Mesenteric fat pad (tissue), 1 donor: ENCODE data around the gene PRPF18. TPM values are rescaled to one million over a fixed set of nuclear protein-coding genes. Genes with fewer than 3 reads are reported as not detected.

Experiments used
- DNase-seq: peaks from one replicate; pipeline ENCODE4 v3.0.0-alpha.2; 2020; ENCODE audit warnings: low spot score
- total RNA-seq: library from RNA; stranded (reverse); fragmentation: NEBNext Ultra II Directional; extraction: Animal tissue kit (Norgen Biotek cat#: 25700); gene quantifications from one replicate; pipeline ENCODE4 v1.2.1, GENCODE V29; 2021
- donor health status: DM: yes; HTN: yes; CAD: no.

PRPF18 gene
- total RNA-seq, 1 donor from 2014 or later, result 18.6 TPM

DNA sequence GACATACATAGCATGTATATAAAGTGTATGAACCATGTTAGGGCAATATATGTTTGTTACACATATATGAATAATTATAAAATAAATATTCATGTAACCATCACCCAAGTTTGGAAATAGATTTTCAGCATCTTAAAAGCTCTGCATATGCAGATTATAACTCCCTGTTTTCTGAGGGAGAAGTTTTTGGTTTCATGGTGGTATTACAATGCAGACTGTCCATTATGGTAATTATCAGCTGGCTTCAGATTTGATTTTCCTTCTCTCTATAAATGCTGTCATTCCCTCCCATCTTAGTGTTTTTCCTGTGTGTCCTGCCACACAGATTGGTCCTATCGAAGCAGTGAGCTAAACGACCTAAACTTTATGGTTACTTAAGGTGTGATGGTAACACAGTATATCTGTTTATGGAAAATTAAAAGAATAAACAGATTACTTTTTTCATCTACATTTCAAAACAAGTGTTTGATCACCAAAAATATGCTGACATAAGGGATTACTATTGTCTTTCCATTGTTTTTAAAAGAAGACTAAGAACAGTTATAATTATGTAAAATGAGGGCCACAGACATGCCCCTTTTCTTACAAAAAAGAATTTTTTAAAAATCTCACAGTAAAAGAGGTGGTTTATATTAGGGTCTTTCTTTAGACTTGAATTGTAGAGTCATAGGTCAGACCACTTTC, 17.7 kb downstream of the PRPF18 start:
- DNase-seq, result no peak

DNA sequence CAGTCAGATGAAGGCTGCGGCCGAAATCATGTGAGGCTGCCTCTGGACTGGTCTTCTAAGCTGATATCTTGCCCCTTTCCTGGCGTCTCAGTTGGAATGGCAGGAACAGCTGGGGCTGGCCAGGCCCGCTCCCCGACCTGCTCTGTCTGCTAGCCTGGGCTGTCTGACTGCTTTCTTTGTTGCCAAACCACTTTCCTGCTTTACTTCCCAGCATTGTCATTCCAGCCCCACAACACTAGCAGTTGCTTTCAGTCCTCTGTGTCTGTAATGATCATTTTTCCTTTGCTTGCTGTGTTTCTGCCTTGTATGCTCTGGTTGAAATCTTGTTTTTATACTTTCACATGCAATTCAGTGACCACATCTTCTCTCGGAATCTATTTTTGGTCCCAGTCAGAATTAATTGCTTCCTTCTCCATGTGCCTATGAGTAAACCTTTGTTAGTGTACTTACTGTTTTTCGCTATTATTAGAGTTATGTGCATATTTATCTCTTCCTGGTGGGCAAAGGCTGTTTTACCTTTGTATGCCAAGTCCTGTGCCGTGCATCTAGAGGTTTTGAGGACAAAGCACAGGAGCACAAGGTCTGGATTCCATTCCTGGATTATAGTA, 21.6 kb downstream of the PRPF18 start:
- DNase-seq, result no peak

DNA sequence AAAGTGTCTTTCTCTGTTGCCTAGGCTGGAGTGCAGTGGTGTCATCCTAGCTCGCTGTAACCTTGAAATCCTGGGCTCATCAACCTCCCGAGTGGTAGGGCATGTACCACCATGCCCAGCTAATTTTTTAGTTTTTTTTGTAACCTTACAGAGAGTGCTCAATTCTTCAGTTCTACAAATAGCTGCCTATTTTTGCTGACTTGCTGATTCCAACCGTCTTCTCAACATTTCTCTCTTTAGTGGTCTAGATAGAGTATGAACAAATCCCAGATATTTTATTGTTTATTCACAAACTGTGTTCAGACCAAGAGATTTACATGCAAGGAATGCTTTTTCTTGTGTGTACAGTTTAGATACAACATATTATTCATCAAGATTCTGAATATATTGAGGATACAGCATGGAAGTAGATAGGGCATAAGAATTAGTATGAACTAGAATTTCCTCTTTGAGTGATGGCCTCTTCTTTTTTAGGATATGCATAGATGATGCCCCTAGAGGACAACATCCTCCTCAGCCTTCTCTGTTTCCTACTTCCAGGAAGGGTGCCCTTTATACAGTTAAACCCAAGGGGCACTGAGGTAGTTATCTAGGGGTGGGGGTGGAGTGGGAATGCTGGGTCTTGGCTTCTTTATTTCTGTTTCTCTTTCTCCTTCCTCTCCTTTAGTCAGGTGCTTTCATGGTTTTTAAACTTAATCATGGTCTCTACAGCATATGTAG, 26.0 kb downstream of the PRPF18 start:
- DNase-seq, result no peak

DNA sequence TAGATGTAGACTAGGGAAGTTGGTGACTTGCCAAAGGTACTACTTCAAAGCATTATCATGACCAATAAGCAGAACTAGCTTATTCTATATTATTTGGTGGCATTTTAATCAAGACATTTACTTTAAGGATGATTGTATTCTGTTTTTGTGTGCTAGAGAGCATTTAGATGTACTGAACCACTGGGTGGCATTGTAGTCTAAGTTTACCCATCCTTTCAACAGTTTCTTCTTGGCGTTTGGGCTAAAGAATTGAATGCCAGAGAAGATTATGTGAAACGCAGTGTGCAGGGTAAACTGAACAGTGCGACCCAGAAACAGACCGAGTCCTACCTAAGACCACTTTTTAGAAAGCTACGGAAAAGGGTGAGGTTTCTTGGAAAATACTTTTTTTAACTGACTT, 26.8 kb downstream of the PRPF18 start:
- no peak for DNase-seq

DNA sequence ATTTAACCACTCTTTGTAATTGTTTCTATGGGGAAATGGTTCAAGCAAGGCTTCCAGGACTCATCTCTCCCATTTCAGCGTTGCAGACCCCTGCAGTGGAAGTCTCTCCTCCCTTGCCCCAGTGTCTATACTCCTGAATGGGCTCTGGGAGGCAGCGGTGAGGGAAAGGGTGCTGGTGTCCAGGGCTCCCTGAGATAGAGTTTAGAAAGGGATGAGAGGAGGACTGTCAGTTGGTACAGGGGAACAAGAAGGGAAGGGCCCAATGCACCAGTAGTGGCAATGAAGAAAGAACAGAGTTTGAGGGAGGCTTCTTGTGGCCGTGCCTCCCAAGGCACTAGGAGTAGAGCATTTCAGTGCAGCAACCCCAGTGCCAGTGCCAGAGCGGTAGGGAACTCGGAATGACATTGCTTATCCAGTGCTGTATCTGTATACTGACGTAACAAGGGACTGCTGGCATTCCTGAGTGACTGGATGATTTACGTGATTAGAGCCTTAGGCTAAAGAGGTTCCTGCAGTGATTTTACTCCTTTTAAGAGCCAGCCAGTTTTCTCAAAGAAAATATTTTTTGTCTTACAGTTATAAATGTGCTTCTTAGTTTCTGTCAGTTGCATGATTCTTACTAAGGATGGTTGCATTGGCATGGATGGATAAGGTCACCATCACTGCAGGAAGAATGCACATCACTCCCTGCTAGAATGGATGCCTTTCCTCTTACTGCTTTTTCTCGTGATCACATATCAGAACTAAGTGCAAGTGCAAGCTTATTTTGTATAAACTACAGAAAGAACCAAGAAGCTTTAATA, 28.0 kb downstream of the PRPF18 start:
- DNase-seq, result no peak

DNA sequence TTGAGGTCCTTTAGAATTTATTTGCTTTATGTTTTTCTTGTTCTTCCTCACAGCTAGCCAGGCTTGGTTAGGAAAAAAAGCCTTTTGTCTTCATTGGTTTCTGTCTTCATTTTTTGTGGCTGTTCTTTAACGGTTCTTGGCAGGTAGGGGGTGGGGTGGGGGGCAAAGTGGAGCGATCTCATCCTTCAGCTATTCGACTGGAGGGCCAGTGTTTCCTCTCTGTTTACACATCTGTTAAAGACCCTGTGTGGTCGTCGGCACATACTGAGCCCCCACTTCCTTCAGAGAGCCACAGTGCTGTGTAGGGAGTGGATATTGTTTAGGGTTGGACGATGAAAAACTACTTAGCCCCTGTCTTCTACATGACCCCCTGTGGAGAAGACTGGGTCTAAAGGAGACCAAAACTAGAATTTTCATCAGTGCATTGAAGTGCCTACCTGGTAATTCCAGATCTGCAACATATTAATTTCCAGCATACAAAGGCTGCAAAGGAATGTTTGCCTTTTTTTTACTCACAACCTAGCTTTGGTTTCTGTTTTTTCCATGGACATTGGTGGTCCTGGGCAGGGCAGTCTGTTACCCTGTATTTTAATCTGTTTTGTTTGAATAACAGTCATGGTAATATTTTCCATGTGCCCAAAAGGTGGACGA, 29.0 kb downstream of the PRPF18 start:
- no peak for DNase-seq

DNA sequence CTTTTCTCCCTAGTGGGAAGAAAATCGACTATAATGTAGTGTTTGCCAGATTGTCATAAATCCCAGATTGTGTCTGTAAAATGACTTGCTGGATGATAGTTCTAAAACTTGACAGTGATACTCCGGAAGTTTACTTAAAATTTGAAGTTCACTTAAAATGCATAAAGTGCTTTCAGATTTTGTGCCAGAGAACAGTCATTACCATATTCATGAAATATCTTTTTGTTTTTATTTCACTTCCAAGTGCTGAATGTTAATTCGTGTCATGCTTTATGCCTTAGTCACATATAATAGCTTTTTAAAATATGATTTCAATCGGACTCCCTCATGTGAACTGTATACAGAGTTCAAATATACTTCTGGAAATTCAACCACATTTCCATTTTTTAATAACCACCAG, 30.4 kb downstream of the PRPF18 start:
- DNase-seq, result no peak

DNA sequence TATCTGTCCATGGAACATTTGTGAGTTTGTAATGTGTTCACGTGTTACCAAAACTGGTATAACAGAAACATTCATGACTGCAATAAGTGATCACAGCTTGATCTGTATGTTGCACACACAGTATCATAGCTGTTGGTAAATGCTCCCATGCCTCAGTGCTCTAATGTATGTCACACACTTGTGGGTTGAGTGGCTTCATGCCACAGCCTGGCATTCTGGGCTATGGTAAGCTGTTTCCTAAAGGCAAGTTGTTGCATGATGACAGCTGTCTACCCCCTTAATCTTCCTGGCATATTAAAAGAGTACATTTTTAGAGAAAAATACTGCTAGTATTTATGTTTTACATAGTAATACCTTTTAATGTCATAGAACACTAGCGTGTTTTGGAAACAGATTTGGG, 35.2 kb downstream of the PRPF18 start:
- DNase-seq, result no peak

DNA sequence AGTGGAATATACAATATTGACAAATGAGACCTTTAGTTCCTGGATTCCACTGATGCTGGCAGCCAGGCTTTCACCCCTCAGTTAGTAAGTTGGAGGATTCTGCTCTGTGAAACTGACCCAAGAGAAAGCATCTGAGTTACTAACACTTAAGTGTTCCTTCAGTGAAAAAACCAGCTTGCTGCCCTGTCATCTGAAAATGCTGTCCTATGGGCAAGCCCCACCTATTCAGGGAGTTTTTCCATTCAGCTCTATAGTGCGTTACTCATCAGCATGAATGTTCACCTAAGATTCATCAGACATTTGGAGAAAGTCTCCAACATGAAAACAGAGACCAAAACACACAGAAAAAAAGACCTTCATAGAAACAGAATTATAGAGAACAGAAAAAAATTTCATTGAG, 37.9 kb downstream of the PRPF18 start:
- no peak for DNase-seq

DNA sequence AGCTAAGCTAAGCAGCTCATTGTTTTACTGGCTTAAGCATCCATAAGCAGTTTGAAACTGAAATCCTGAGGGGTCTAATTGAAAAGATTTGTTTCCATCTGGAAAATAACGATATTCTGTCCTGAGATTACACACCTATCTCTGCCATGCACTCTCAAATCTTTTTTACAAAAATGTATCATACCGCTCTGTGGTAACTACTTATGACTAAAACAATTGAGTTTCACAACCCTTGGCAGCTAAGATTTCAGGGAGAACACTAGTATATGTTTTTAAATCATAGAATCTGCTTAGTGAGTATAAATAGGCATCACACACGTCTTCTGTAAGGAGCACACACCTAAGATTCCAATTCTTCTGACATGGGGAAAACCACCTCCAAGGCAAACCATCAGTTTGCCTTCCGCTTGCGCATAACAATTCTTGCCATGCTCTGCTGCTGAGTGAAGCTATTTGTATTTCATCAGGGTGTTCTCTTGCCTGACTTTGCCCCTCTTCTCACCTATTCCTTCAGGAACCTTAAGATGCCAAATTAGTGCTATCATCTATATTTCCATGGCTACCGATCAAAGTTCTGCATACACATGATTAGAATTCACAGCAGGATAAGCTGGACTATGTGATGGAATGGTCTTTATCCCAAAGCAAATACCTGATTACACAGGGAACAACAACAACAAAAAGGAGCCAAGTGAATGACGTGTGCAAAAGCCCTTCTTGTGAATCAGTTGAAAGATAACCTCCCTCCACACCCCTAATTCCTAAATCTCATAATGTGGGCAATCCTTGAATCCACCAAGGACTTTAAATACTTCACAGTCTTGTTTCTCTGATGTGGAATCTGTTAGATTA, 40.9 kb downstream of the PRPF18 start:
- no peak for DNase-seq

DNA sequence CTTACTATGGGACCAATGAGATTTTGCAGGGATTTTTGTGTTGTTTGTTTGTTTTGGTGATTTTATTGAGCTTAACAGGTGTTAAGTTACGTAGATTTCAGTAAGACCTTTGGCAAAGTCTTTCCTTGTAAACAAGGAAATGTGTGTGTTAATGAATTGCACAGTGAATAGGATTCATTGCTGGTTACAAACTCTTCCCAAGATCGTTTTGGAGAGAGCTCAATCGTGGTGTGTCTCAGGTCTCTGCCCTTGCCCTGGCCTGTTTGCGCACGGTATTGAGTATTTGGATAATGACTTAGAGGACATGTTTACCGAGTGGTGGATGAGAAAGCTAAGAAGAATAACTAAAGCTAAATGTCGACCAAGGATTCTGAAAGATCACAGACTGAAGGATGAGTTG, 41.9 kb downstream of the PRPF18 start:
- no peak for DNase-seq

DNA sequence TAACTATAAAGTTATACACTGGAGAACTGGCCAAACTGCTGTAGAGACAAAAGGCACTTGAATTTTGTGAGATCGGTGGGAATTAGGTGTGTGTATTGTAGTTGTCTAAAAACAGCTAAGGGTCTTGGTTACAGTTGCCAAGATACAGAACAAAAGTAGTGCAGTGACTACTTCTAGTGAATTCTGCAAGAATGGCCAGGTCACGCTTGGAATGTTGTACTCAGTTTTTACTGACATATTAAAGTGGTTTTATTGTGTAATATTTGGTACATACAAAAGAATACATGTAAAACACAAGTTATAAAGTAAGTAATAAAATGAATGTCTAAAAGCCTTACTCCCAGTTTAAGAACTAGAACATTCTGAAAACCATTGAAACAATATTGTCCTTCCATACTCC, 42.4 kb downstream of the PRPF18 start:
- no peak for DNase-seq

DNA sequence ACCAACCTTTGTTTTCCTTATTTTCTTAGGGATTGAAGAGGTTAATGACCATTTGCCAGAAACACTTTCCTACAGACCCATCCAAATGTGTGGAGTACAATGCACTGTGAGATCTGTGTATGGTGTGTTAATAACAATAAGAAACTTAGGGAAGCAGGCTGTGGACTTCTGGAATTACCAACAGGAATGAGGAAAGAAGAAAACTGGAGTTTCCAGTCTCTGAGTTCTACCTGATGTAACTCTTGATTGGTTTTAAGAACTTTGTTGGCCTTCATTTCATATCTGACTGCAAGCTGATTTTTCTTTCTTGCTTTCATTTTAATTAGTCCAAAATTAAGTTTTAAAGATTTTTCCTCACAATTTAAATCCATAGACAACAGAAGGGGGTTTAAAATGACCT, 43.5 kb downstream of the PRPF18 start:
- DNase-seq, result no peak

DNA sequence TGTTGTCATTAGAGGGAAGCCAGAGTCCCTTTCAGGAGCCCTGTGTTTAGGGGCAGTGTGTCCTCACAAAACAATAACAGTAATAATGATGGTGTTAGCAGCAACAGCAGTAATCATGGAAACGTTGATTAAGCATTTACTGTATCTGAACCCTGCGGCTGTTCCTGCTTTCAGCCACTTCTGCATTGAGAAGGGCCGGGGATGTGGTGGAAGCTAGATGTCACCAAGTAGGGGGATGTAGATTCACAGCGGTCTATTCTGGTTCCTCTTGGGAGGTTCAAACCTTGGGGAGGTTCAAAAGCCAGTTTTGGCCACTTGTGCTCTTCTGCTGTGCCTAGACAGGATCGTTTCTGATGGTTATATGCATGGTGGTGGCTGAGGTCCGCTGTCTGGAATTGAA, 44.8 kb downstream of the PRPF18 start:
- DNase-seq, result no peak

DNA sequence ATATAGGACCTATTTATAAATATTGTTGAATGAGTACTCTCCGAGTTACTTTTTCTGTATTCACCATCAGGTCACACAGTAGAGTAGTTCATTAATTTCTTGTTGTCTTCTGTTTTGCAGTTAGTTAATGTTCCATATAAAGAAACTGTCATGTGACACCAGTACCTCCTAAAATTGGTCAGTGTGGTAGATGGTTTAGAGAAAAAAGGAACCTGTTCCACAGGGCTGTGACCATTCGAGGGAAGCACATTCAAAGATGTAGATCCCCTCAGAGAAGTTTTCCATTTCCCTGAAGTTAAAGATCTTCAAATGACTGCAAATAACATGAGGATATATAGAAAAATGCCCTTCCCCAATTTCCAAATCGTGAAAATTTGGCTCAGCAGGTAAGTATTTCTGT, 45.7 kb downstream of the PRPF18 start:
- no peak for DNase-seq

DNA sequence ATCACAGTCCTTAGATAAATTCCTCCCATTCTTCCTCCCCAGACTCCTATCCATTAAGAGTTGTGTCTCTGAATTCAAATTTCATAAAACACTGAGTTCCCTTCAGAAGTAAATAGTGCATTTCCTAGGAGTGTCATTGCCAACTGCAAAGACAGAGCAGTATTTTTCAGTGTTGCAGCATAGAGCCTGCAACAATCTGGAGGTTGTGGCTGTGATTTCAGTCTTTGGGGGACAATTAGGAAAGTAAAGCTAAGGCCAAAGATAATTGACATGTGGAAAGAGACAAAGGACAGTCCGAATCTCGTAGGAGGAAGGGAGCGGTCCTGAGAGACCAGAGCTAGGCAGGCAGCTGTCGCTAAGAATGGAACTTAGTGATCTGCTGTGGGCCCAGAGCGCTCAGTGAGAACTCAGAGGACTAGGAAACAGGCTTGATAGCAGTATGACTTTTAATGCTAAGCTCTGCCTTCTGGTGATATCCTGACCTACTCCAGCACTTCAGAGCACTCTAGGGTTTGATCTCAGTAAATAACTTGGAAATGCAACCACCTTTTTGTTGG, 46.2 kb downstream of the PRPF18 start:
- DNase-seq, result no peak

DNA sequence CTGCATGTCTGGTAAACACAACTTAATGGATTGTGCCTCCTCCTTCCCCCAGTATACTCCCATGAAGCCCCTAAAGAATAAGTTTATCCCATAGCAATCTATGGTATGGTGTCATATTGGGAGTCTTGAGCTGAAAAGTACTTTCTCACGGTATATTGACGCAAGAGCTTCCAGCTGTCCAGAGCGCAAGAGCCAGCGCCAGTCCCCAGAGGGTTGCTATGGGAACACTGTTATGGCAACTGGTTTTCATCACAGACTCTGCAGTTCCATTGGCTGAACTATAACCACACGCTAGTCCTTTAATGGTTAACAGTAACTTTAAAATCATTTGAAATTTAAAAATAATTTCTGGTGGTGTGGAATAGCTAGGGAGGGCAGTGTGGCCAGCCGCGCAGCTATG, 46.9 kb downstream of the PRPF18 start:
- no peak for DNase-seq

DNA sequence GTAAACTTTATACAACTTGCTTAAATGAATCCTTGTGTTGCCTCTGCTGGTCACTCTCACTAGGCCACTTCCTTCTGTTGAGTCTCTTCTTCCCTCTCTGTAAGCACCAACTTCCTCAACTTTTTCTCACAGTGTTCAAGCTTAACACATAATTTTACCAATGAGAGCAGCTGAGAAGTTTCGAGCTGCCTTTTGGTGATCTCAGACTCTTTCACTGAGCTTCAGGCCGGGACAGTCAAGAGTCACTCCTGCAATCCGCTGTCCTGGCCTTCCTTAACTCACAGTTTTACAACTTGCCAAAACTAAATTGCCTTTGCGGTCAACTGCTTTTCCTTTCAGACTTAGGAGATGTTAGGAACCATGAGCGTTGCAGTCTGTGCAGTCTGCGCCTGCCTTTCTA, 47.4 kb downstream of the PRPF18 start:
- no peak for DNase-seq

DNA sequence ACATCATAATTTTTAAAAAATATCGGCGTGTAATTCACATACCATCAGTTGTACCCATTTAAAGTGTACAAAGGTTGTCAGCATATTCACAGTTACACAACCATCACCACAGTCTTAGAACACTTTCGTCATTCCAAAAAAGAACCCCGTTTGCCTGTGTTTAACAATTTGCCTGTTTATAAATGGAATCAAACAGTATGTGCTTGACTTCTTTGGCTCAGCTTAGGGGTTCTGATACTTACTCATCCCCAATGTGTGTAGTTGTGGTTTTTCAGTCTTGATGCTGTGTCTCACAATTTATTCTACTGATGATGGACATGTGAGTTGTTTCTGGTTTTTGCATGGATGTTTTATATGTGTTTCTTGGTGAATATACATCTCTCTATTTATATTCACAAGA, 50.0 kb downstream of the PRPF18 start:
- no peak for DNase-seq

DNA sequence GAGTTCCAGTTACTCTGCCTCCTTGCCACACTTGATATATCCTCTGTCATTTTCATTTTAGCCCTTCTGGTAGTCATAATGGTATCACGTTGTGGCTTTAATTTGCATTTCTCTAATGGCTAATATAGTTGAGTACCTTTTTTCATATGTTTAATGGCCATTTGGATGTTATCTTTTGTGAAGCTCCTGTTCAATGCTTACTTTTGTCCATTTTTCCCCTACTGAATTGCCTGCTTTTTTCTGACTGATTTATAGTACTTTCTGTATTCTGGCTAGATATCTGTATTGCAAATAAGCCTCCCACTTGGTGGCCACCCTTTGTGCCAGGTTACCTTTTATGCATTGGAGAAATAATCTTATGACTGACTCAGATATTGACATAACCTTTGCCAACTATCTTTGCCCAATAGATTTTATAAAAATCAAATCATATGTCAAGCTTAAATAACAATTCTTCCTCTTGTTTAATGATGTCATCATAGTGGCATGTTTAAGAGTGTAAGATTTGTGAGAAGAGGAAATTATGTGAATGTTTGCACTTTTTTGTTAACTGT, 50.6 kb downstream of the PRPF18 start:
- DNase-seq, result no peak
